HepG2 (cell line): ENCODE results near the gene CHN1. TPM values are rescaled to one million over a fixed set of nuclear protein-coding genes. Genes with fewer than 3 reads are reported as not detected.

Experiments used
- CREB1 ChIP-seq, 2 experiments: fragments of 450-650 bp in 1 of 2; IDR thresholded peaks; 2 replicates each; pipeline ENCODE4 v1.6.1; 2016 to 2017; ENCODE audit warnings: control low read depth in 1 of 2, mild to moderate bottlenecking in 1 of 2, missing compliant biosample characterization in 1 of 2, missing genetic modification characterization in 1 of 2
- CTCF ChIP-seq: sonication (generic); formaldehyde crosslinking; IDR thresholded peaks from 2 replicates; pipeline ENCODE4 v1.5.0; 2020; ENCODE audit warnings: mild to moderate bottlenecking, missing genetic modification reagents, moderate library complexity
- FOXA3 ChIP-seq: IDR thresholded peaks from 2 replicates; pipeline ENCODE4 v1.6.1; 2016; ENCODE audit warnings: missing genetic modification reagents, missing compliant biosample characterization
- GABPB1 ChIP-seq: IDR thresholded peaks from 2 replicates; pipeline ENCODE4 v1.6.1; 2016; ENCODE audit warnings: mild to moderate bottlenecking, missing genetic modification reagents, moderate library complexity, missing compliant biosample characterization
- GZF1 ChIP-seq: sonication (generic); formaldehyde crosslinking; IDR thresholded peaks from 2 replicates; pipeline ENCODE4 v1.5.1; 2020; ENCODE audit warnings: mild to moderate bottlenecking, missing genetic modification reagents
- JARID2 ChIP-seq: sonication (generic); formaldehyde crosslinking; IDR thresholded peaks from 2 replicates; pipeline ENCODE4 v1.8.1; 2023; ENCODE audit warnings: missing genetic modification reagents, inconsistent platforms; ENCODE audit not compliant: insufficient replicate concordance
- KDM3A ChIP-seq: IDR thresholded peaks from 2 replicates; pipeline ENCODE4 v1.6.1; 2018; ENCODE audit warnings: low read depth, missing compliant biosample characterization
- MAZ ChIP-seq, 2 experiments: sonication (generic) in 1 of 2; formaldehyde crosslinking in 1 of 2; IDR thresholded peaks; 2 replicates each; pipeline versions ENCODE4 v1.5.0 to v1.6.1; 2012 to 2020; ENCODE audit warnings: low read depth in 2 of 2, mild to moderate bottlenecking in 2 of 2, borderline replicate concordance in 1 of 2, improper control_type of control experiment in 1 of 2, low read length in 1 of 2, missing genetic modification reagents in 1 of 2, moderate library complexity in 1 of 2
- MEF2D ChIP-seq: sonication (generic); formaldehyde crosslinking; IDR thresholded peaks from 2 replicates; pipeline ENCODE4 v1.5.1; 2020; ENCODE audit warnings: mild to moderate bottlenecking, missing genetic modification reagents
- USF2 ChIP-seq, 2 experiments: sonication (generic) in 1 of 2; formaldehyde crosslinking in 1 of 2; IDR thresholded peaks; 2 replicates each; pipeline versions ENCODE4 v1.5.1 to v1.6.1; 2011 to 2020; ENCODE audit warnings: borderline replicate concordance in 1 of 2, low read depth in 1 of 2, low read length in 1 of 2, mild to moderate bottlenecking in 1 of 2, missing genetic modification reagents in 1 of 2, moderate library complexity in 1 of 2
- ZBTB39 ChIP-seq: sonication (generic); formaldehyde crosslinking; IDR thresholded peaks from 2 replicates; pipeline ENCODE4 v1.5.0; 2020; ENCODE audit warnings: missing genetic modification reagents
- ZFP36L2 ChIP-seq: sonication (generic); formaldehyde crosslinking; IDR thresholded peaks from 2 replicates; pipeline ENCODE4 v1.4.0; 2020; ENCODE audit warnings: missing genetic modification reagents
- ZFX ChIP-seq: sonication (generic); formaldehyde crosslinking; IDR thresholded peaks from 2 replicates; pipeline ENCODE4 v1.4.0; 2020; ENCODE audit warnings: mild to moderate bottlenecking, low read depth, missing genetic modification reagents, moderate library complexity
- ZFY ChIP-seq: sonication (generic); formaldehyde crosslinking; IDR thresholded peaks from 2 replicates; pipeline ENCODE4 v1.4.0; 2020; ENCODE audit warnings: missing genetic modification reagents
- ZMAT3 ChIP-seq: sonication (generic); formaldehyde crosslinking; conservative IDR thresholded peaks from 2 replicates; pipeline ENCODE4 v1.7.0; 2021; ENCODE audit warnings: missing genetic modification reagents
- ZNF10 ChIP-seq: sonication (generic); formaldehyde crosslinking; IDR thresholded peaks from 2 replicates; pipeline ENCODE4 v1.4.0; 2020; ENCODE audit warnings: mild to moderate bottlenecking, low read depth, missing genetic modification reagents, borderline replicate concordance
- ZNF263 ChIP-seq: sonication (generic); formaldehyde crosslinking; IDR thresholded peaks from 2 replicates; pipeline ENCODE4 v1.4.0; 2020; ENCODE audit warnings: missing genetic modification reagents
- ZNF335 ChIP-seq: sonication (generic); formaldehyde crosslinking; IDR thresholded peaks from 2 replicates; pipeline ENCODE4 v1.4.0; 2020; ENCODE audit warnings: missing genetic modification reagents
- ZNF33A ChIP-seq: sonication (generic); formaldehyde crosslinking; IDR thresholded peaks from 2 replicates; pipeline ENCODE4 v1.5.1; 2020; ENCODE audit warnings: missing genetic modification reagents, mild to moderate bottlenecking, moderate library complexity, borderline replicate concordance
- ZNF83 ChIP-seq: sonication (generic); formaldehyde crosslinking; IDR thresholded peaks from 2 replicates; pipeline ENCODE4 v1.4.0; 2020; ENCODE audit warnings: missing genetic modification reagents, mild to moderate bottlenecking, borderline replicate concordance
- ZSCAN29 ChIP-seq: sonication (generic); formaldehyde crosslinking; conservative IDR thresholded peaks from 2 replicates; pipeline ENCODE4 v1.4.0; 2020; ENCODE audit warnings: mild to moderate bottlenecking, missing genetic modification reagents
- polyA plus RNA-seq, 8 experiments: library from polyadenylated mRNA; depleted of rRNA in 3 of 8; stranded (reverse) in 7 of 8; unstranded in 1 of 8; fragments of >200 nt; fragmentation: Illumina TruSeq in 4 of 8; extraction: Trizol in 4 of 8; gene quantifications; 2 replicates each; pipeline versions ENCODE4 v1.2.1 to v1.2.3, GENCODE V29; 2011 to 2016; ENCODE audit warnings: low read depth in 4 of 8, missing spikeins in 1 of 8, mixed read lengths in 1 of 8; ENCODE audit not compliant: insufficient read depth in 1 of 8
- total RNA-seq, 5 experiments: library from RNA; depleted of rRNA; stranded (reverse); fragments of >200 nt; fragmentation: Illumina TruSeq; extraction: Trizol; gene quantifications; 2 replicates each; pipeline ENCODE4 v1.2.3, GENCODE V29; 2016; ENCODE audit warnings: low read depth in 1 of 5

Gene CHN1
- total and polyA plus RNA-seq, 2 of the 13 experiments (the other 11 are each of a cell fraction or from before 2014, with no cell fraction given) = 2.8 to 3.5 TPM

- TF ChIP-seq ZFP36L2 (CRISPR knock-in tag) = 0 out of 2 replicates have a peak, but pooled peaks have one; percentile 22
- TF ChIP-seq ZFY (CRISPR knock-in tag) = 0 out of 2 replicates have a peak, but pooled peaks have one; percentile 36
- no peak for TF ChIP-seq ZNF83 (CRISPR knock-in tag)
- peak; percentile 32; the same call in 1 of the 2 replicates for TF ChIP-seq FOXA3 (CRISPR knock-in tag)
- TF ChIP-seq ZNF10 (CRISPR knock-in tag) = no peak
- TF ChIP-seq ZNF263 (CRISPR knock-in tag) = peak; percentile 54; the same call in 1 of the 2 replicates
- TF ChIP-seq ZNF335 (CRISPR knock-in tag) = no peak
- TF ChIP-seq MEF2D (CRISPR knock-in tag) = peak; percentile 41; the same call in 1 of the 2 replicates
- TF ChIP-seq JARID2 = peak; percentile 55
- 0 out of 2 replicates have a peak, but pooled peaks have one; percentile 58 for TF ChIP-seq GZF1 (CRISPR knock-in tag)
- TF ChIP-seq USF2 (IDR thresholded peaks at IDR 0.05; ENCODE audit: low read depth, low read length) = peak; percentile 77
- peak; percentile 64; the same call in 1 of the 2 replicates for TF ChIP-seq USF2 (CRISPR knock-in tag; IDR thresholded peaks at IDR 0.05; ENCODE audit: borderline replicate concordance)
- TF ChIP-seq ZBTB39 = 0 out of 2 replicates have a peak, but pooled peaks have one; percentile 3
- TF ChIP-seq ZNF33A = no peak
- TF ChIP-seq ZSCAN29 (CRISPR knock-in tag) = no peak
- 0 out of 2 replicates have a peak, but pooled peaks have one; percentile 31 for TF ChIP-seq MAZ (IDR thresholded peaks at IDR 0.05; ENCODE audit: borderline replicate concordance, low read depth, low read length)
- TF ChIP-seq MAZ (CRISPR knock-in tag; IDR thresholded peaks at IDR 0.05; ENCODE audit: low read depth) = 0 out of 2 replicates have a peak, but pooled peaks have one; percentile 36
- peak; percentile 65 for TF ChIP-seq CREB1 (IDR thresholded peaks at IDR 0.05)
- TF ChIP-seq CREB1 (CRISPR knock-in tag; IDR thresholded peaks at IDR 0.05) = no peak
- 0 out of 2 replicates have a peak, but pooled peaks have one; percentile 49 for TF ChIP-seq KDM3A
- no peak for TF ChIP-seq ZMAT3 (CRISPR knock-in tag)
- peak; percentile 28; the same call in 1 of the 2 replicates for TF ChIP-seq ZFX (CRISPR knock-in tag)
- TF ChIP-seq CTCF (CRISPR knock-in tag) = peak; percentile 94
- peak; percentile 21; the same call in 1 of the 2 replicates for TF ChIP-seq GABPB1 (CRISPR knock-in tag)
Measured at GRCh38 chr2:174771631-174772471, 233.3 kb downstream of the CHN1 start (continued).
